T-helper 22 cell (primary cell): ENCODE data around the gene LENG8.

Experiments used
- DNase-seq: peaks from one replicate; pipeline ENCODE4 v3.0.0-alpha.2; 2020; ENCODE audit warnings: low read depth

Gene LENG8

GRCh38 chr19:54424201-54424600 is 24.8 kb upstream of the LENG8 start:
- DNase-seq, result no peak

DNA sequence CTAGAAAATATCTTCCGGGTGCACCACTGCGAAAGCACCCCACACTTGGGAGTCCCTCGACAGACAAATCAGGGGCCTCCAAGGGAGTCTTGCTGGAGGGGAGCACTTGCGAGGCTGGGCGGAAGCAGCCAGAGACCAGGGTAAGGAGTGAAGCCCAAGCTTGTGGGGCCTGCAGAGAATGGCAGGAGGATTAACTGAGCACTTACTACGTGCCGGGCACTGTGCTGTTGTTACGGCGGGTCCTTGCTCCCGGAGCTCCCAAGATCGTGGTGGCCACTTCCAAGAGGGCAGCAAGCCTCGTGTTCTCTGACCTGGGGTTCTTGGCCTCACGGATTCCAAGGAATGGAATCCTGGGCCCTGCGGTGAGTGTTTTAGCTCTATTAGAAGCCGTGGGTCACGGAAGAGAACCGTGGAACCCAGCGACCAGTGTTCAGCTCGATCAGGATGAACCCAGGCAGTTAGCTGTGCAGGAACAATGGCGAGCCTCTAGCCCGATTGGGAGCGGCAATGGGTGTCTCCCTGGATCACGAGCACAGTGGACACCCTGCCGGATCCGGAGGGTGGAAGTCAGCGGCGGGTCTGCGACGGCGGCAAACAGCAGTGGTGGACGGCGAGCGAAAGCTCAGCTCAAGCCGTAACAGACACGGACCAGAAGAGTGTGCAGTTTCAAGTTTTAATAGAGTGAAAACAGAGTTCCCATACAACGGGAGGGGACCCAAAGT is 24.2 kb upstream of the LENG8 start:
- DNase-seq, result no peak

- no peak for DNase-seq
Observed at GRCh38 chr19:54425382-54425723, 23.6 kb upstream of the LENG8 start.

GRCh38 chr19:54426291-54426931 is 22.6 kb upstream of the LENG8 start:
- DNase-seq, result no peak

DNA sequence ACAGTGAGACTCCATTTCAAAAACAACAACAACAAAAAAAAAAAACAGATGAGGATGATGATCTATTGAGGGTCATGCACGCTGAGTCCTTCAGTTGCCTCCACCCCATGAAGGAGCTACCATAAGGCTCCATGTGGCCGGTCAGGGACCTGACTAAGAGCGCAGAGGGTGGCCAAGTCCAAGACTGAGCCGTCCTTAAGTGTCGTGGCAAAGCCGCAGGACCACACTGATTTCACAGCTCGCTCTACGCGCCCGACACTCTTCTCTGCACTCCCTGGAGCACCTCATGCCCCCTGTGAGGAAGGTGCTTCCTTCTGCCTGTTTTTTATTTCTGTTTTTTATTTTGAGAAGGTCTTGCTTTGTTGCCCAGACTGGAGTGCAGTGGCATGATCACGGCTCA is 21.4 kb upstream of the LENG8 start:
- DNase-seq, result no peak

DNA sequence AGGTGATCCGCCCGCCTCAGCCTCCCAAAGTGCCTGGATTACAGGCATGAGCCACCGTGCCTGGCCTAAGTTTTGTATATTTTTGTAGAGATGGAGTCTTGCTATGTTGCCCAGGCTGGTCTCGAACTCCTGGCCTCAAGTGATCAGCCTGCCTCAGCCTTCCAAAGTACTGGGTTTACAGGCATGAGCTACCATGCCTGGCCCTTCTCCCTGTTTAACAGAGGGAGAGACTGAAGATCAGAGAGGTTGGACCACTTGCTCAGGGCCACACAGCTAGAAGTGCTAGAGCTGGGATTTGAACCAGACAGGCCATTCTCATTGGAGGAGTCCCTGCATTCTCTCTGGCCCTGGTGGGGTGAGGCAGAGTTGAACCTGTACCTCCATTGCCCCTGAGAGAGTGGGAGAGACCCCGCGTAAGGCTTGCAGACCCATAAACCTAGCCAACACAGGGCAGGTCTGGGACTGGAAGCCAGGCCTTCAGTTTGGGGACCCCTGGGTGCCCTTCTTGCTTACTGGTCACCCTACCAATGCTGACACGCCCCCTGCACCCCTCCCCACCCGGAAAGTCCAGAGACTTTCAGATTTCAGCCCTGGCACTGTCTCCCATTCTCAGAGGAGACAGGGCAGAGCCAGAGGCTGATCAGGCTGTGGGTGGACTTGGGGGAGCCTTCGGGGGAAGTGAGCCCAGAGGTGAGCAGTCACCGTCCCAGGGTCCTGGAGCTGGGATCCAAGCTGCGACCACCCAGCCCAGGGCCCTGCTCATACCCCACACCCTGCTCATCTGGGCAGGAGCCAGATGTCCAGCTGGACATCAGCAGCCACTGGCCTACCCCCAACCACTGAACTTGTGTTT is 20.4 kb upstream of the LENG8 start:
- DNase-seq, result no peak

GRCh38 chr19:54429176-54429495 is 19.9 kb upstream of the LENG8 start:
- no peak for DNase-seq

GRCh38 chr19:54429545-54430227 is 19.3 kb upstream of the LENG8 start:
- no peak for DNase-seq

- DNase-seq, result no peak
Observed at GRCh38 chr19:54430306-54431254, 18.4 kb upstream of the LENG8 start.

- DNase-seq, result no peak
Observed at GRCh38 chr19:54431255-54431838, 17.7 kb upstream of the LENG8 start.

DNA sequence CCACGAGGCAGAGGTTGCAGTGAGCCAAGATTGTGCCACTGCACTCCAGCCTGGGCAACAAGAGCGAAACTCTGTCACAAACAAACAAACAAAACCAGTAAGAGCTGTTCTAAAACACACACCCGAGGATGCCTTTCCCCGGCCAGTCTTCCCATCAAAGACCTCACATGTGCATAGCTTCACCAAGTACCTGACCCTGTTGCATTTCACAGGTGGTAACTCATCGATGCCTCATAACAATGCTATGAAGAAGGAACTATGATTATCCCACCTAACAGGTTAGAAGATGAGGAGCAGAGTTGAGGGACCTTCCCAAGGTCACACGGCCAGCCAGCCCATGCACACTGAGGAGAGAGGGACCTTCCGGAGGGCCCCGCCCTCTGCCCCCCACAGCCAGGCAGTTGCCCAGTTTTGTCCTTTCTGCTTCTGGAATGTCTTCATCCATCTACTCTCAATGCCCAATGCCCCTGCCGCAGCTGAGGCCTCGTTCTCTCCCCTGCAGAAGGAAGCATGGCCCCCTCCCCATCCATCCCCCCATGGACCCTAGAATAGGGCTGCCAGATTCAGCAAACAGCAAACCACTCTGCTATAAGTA is 16.8 kb upstream of the LENG8 start:
- DNase-seq, result no peak

- DNase-seq, result no peak
Observed at GRCh38 chr19:54433697-54434096, 15.3 kb upstream of the LENG8 start.

DNA sequence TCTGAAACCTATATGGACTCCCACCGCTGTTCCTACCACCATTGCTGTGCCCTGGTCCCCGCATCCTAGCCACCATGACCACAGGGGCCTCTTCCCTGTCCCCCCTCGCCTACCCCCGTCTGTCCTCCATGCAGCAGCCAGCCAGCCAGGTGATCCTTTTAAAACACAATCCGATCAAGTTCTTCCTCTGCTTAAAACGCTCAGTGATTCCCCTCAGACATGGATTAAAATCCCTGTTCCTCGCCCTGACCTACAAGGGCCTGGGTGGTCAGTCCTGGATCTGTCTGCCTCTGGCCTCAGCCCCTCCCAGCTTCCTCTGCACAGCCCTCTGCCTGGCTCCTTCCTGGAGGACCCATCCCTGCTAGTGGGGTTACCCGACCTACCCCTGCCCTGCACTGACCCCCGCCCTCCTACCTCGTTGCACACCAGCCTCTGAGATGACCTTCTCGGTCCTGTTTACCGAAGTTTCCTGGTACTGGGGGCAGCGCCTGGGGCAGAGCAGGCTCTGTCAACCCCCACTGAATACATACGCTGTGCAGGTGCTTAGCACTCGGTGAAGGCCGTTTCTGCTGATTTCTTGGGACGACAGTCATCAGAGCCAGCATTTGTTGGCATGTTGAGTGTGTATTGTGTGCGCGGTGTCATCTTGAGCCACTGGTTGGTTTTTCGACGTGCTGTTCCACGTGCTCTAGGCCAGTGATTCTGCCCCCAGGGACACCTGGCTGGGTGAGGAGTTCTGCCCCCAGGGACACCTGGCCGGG is 14.7 kb upstream of the LENG8 start:
- no peak for DNase-seq

DNA sequence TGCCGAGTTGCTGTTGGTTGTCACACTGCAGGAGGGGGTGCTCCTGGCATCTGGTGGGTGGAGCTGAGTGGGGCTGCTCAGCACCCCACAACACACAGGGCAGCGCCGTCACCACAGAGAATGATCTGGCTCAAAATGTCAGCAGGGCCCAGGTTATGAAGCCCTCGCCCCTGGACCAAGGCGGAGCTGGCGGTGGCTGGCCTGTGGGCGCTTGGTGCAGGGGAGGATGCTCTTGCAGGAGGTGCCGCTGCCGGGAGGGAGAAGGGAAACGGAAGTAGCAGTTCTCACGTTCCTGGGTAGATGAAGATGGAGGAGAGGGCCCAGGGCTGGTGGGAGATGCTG is 14.2 kb upstream of the LENG8 start:
- DNase-seq, result no peak

DNA sequence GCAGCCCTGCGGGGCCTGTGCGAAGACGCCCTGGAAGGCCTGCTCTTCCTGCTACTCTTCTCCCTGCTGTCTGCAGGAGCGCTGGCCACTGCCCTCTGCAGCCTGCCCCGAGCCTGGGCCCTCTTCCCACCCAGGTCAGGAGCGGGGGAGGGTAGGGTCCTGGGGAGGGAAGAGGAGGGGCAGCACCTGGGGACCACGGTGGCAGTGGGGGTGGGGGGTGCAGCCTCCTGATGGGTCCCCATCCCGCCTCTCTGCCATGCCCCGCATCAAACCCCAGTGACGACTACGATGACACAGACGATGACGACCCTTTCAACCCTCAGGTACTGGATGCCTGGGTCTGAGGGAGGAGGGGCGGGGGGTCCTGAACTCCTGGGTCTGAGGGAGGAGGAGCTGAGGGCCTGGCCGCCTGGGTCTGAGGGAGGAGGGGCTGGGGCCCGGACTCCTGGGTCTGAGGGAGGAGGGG is 13.4 kb upstream of the LENG8 start:
- no peak for DNase-seq

DNA sequence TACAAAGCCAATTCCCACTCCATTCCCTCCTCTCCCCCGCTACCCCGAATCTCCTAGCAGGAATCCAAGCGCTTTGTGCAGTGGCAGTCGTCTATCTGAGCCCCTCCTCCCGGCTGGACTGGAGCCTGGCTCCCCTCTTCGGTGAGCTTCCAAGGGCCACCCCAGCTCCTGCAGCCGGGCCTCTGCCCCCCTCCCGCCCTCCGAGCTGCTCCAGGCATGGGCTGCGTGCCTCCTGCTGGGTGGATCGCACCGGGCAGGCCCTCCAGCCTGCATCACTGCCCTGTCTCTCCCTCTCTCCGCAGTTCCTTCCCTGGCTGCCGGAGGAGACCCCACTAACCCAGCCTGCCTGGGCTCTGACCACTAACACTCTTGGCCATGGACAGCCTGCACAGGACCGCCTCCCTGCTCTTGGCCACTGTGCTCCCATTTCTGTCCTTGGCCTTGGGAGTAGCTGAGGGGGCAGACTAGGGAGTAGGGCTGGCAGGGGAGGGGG is 12.9 kb upstream of the LENG8 start:
- DNase-seq, result no peak

- DNase-seq, result no peak
Observed at GRCh38 chr19:54436628-54437252, 12.3 kb upstream of the LENG8 start.

- DNase-seq, result no peak
Observed at GRCh38 chr19:54439174-54439851, 9.7 kb upstream of the LENG8 start.

DNA sequence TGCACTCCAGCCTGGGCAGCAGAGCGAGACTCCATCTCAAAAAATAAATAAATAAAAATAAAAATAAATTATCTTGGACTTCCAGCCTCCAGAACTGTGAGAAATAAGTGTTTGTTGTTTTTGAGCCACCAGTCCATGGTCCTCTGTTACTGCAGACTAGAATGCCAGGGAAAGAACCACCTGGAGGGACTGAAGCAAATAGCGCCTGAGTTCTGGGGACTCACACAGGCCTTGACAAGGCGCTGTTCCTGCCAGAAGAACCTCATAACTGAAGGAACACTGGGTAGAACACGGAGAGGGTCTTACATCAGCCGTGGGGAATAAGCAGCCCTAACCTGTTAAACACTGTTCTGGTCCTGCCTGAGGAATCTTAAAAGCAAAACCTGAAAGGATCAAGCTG is 8.4 kb upstream of the LENG8 start:
- DNase-seq, result no peak
